Left lung (tissue), 10 donors: ENCODE measurements around the gene EML6. TPM values are rescaled to one million over a fixed set of nuclear protein-coding genes. Genes with fewer than 3 reads are reported as not detected.
A peak's percentile ranks its signal among the peaks of the same experiment; 100 is the strongest.

Experiments
- ATAC-seq: fragments of 200-7000 bp; cut with Tn5 transposase; one replicate; pipeline ENCODE4 v1.9.1; 2020; ENCODE audit warnings: moderate library complexity
- DNase-seq, 4 donors: peaks; one replicate each; pipeline ENCODE4 v3.0.0-alpha.2; 2013 to 2020
- H3K27ac ChIP-seq, 2 donors: fragments of 200-600 bp; sonication (generic) in 1 of 2; one replicate each; pipeline versions ENCODE4 v1.5.0 to v1.8.0; 2020 to 2021
- H3K27me3 ChIP-seq, 2 donors: fragments of 200-600 bp; sonication (generic) in 1 of 2; one replicate each; pipeline versions ENCODE4 v1.5.0 to v1.8.0; 2020 to 2021
- H3K36me3 ChIP-seq, 2 donors: fragments of 200-600 bp; sonication (generic) in 1 of 2; one replicate each; pipeline versions ENCODE4 v1.5.0 to v1.8.0; 2020 to 2021
- H3K4me1 ChIP-seq, 2 donors: fragments of 200-600 bp; one replicate each; pipeline ENCODE4 v1.8.0; 2021
- H3K4me3 ChIP-seq, 2 donors: fragments of 200-600 bp; sonication (generic) in 1 of 2; one replicate each; pipeline versions ENCODE4 v1.5.0 to v1.8.0; 2020 to 2021; ENCODE audit warnings: mild to moderate bottlenecking in 1 of 2
- H3K9me3 ChIP-seq, 2 donors: fragments of 200-600 bp; sonication (generic) in 1 of 2; one replicate each; pipeline versions ENCODE4 v1.5.0 to v1.8.0; 2020 to 2021
- intact Hi-C, 2 donors: fragments of 100-400 bp; cut with DNase I; formaldehyde crosslinking; loops; one replicate each; pipeline versions ENCODE4 v1.11.2 to v1.14.2; 2022
- polyA plus RNA-seq, 6 donors: library from polyadenylated mRNA; unstranded; fragments of 120-200 nt; gene quantifications; one replicate each; pipeline ENCODE4 v1.2.1, GENCODE V29; 2013; ENCODE audit not compliant: insufficient read length in 6 of 6
- total RNA-seq, 2 donors: library from RNA; stranded (reverse); fragmentation: NEBNext Ultra II Directional; extraction: Animal tissue kit (Norgen Biotek cat#: 25700); gene quantifications; one replicate each; pipeline ENCODE4 v1.2.1, GENCODE V29; 2021
- TF ChIP-seq, protein P1 (sequence below), 2 donors: fragments of 200-600 bp; sonication (generic) in 1 of 2; IDR thresholded peaks; one replicate each; pipeline versions ENCODE4 v1.5.0 to v1.8.0; 2021; ENCODE audit warnings: antibody characterized with exemption in 2 of 2
- donor health status: DM: no; HTN: yes; CAD: no.
- donor health status: DM: no; HTN: no; CAD: no.

The EML6 gene
- total and polyA plus RNA-seq, 8 donors, result 0.73 to 2.2 (median 1.3) TPM

DNA sequence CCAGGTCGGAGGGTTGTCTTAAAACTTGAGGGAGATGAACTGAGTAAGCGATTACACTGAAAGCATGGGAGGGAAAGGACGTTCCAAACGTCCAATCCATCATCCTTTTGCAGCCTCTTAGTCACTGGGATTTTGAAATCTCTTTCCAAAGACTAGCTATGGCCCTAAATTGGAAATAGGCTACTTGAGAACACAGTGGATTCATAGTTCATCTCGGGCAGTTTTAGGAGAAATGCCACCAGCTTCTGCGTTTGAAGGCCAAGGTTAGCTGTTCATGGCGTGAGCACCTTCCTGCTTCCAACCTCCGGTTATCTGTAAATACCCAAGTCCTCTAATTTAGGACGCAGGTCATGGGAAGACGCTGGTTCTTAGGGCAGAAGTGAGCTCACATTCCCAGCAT, 821 bp upstream of the EML6 start:
- peaks cover 11 to 39% of the 10 kb centered on the region in 2 donors for H3K27me3 ChIP-seq
- TF ChIP-seq, protein P1, sequence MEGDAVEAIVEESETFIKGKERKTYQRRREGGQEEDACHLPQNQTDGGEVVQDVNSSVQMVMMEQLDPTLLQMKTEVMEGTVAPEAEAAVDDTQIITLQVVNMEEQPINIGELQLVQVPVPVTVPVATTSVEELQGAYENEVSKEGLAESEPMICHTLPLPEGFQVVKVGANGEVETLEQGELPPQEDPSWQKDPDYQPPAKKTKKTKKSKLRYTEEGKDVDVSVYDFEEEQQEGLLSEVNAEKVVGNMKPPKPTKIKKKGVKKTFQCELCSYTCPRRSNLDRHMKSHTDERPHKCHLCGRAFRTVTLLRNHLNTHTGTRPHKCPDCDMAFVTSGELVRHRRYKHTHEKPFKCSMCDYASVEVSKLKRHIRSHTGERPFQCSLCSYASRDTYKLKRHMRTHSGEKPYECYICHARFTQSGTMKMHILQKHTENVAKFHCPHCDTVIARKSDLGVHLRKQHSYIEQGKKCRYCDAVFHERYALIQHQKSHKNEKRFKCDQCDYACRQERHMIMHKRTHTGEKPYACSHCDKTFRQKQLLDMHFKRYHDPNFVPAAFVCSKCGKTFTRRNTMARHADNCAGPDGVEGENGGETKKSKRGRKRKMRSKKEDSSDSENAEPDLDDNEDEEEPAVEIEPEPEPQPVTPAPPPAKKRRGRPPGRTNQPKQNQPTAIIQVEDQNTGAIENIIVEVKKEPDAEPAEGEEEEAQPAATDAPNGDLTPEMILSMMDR (IDR thresholded peaks at IDR 0.05), result no peak
- intact Hi-C loops, result no loop called here
- H3K9me3 ChIP-seq, result no peaks in the 10 kb centered on the region
- H3K36me3 ChIP-seq, result no peaks in the 10 kb centered on the region
- H3K4me3 ChIP-seq, result peak overlapping the region; percentile 84 to 92
- peak overlapping the region; percentile 50 to 75 for H3K27ac ChIP-seq
- ATAC-seq (no peak), DNase-seq (no peak)
- peaks cover 7 to 23% of the 10 kb centered on the region in 2 donors for H3K4me1 ChIP-seq

DNA sequence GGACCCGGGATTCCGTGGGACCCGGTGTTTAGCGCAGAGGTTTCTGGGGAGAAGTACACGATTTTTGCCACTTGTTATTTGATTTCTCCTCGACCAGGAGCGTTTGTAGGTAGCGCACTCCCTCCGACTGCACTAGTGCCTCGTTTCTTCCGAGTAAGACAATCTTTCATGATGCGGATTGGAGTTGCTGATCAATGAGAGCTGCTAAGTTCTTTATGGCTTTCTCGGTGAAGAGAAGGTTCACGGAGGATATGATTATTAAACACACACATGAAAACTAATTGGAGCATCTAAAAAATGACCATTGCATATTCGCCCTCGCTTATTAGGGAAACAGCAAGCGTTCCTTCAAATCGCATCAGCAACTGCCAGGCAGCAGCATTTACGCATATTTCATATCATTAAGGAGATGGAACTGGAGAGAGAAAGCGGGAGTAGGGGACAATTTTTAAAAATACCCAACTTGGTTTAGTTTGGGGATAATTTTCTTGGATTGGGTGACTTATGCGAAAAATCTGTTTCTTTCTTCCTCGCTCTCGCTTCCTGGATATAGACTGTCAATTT, 616 bp downstream of the EML6 start:
- Histone ChIP-seq H3K4me3 (peak overlapping the region; percentile 84 to 92), H3K4me1 (peaks cover 7 to 23% of the 10 kb centered on the region in 2 donors), H3K36me3 (no peaks in the 10 kb centered on the region), H3K9me3 (no peaks in the 10 kb centered on the region), H3K27ac (peak overlapping the region; percentile 16 to 75), H3K27me3 (peaks cover 11 to 39% of the 10 kb centered on the region in 2 donors)
- DNase-seq, result peak in 1 of 4 donors; percentile 20
- intact Hi-C loops, result no loop called here
- ATAC-seq, result no peak
- TF ChIP-seq, protein P1 (IDR thresholded peaks at IDR 0.05), result no peak

DNA sequence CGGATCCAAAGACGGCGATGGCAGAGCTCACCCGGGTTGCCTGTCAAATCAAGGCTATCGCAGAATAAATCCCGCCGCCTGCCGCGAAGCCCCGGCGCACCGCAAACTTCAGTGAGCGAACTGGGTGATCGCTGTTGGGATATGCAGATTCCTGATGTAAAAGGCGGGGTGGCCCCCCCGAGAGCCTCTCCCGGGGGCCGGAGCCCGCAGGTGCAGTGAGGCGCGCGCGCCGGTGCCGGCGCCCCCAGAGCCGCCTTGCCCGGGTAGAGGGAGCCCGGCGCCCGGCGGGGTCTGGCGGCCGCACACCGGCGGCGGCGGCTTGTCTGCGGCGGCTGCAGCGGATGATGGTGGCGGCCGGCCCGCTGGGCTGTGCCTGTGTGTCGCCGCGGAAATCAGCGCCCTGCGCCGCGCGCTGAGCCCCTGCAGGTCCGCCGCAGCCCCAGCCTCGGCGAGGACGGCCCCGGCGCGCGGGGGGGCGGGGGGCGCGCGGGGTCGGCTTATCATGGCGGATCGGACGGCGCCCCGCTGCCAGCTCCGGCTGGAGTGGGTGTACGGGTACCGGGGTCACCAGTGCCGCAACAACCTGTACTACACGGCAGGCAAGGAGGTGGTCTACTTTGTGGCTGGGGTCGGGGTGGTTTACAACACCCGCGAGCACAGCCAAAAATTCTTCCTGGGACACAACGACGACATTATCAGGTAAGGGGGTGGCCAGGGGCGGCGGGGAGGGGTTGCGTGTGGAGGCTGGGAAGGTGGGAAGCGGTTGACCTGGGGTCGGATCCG, 1.3 kb downstream of the EML6 start:
- H3K9me3 ChIP-seq, result no peaks in the 10 kb centered on the region
- peaks cover 11 to 39% of the 10 kb centered on the region in 2 donors for H3K27me3 ChIP-seq
- DNase-seq, result peak in 2 of 4 donors; percentile 17 to 86
- no peaks in the 10 kb centered on the region for H3K36me3 ChIP-seq
- peaks cover 7 to 23% of the 10 kb centered on the region in 2 donors for H3K4me1 ChIP-seq
- H3K27ac ChIP-seq, result no peak overlapping the region
- no peak for ATAC-seq
- intact Hi-C loops, result no loop called here
- peak overlapping the region; percentile 84 to 92 for H3K4me3 ChIP-seq
- TF ChIP-seq, protein P1 (IDR thresholded peaks at IDR 0.05), result no peak

DNA sequence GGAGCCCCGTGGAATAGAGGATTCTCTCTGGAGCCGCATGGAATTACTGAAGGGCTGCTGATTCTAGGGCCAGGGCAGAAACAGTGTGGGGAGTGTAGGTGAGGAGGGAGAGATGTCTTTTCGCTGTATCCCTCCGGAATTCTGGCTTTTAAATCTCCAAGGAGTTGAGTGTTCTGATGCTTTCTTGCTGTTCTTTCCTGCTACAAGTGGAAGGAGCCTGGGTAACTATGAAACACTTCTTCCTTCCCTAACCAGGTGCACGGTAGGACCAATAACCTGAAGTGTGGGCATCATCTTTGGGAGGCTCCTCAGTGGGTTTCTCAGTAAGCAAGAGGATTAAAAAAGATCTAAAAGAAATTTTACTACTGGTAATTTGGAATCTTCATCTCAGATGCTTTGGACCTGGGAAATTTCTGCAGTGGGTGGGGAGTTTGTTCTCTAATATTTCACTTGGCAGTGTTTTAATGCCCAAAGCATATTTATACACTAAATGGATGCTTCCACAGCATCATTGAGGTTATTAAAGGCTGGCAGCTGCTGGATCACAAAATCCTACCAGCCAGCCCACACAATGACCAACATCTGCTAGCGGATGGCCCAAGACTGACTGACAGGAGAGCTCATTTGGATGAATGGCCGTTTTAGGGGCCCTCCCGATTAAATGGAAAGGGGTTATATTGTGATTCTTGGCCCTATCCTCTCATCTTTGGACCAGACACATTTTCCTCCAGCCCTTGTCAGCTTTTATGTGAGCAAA, 2.1 kb downstream of the EML6 start:
- intact Hi-C loops, result no loop called here
- TF ChIP-seq, protein P1 (IDR thresholded peaks at IDR 0.05), result no peak

DNA sequence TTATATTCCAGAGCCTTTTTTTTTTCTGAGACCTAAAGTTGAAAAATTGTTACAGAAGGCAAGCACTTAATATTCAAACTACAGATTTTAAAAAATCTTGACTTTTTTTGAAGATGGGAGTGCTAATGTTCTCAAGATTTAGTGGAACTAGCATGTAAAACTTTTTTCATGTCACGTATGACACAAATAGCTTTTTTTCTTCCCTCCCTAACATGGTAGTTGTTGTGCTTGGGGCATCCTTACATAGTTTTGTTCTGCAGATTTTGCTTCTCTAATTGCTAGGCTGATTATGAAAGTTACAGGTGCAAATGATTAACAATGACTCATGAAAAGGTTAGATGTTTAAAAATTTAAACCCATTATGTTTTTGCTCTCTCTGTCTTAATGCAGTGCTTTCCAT, 3.0 kb downstream of the EML6 start:
- Histone ChIP-seq H3K4me3 (no peak overlapping the region), H3K27ac (no peak overlapping the region), H3K4me1 (peaks cover 7 to 23% of the 10 kb centered on the region in 2 donors), H3K36me3 (no peaks in the 10 kb centered on the region), H3K9me3 (no peaks in the 10 kb centered on the region), H3K27me3 (peaks cover 11 to 39% of the 10 kb centered on the region in 2 donors)
- ATAC-seq (no peak), DNase-seq (no peak)
- intact Hi-C loops, result no loop called here
- TF ChIP-seq, protein P1 (IDR thresholded peaks at IDR 0.05), result no peak

More for the DNA sequence above, 2.1 kb downstream of the EML6 start:
- peaks cover 7 to 23% of the 10 kb centered on the region in 2 donors for H3K4me1 ChIP-seq
- DNase-seq, result no peak
- H3K4me3 ChIP-seq, result no peak overlapping the region
- H3K27ac ChIP-seq, result no peak overlapping the region
- no peak for ATAC-seq
- H3K36me3 ChIP-seq, result no peaks in the 10 kb centered on the region
- no peaks in the 10 kb centered on the region for H3K9me3 ChIP-seq
- H3K27me3 ChIP-seq, result peaks cover 11 to 39% of the 10 kb centered on the region in 2 donors
